CD4-positive, alpha-beta T cell treated with Interleukin-17A for 1 hour (primary cell): ENCODE data around the gene COL24A1.
"Not testable (repeated sequence)": the region's sequence is repeated elsewhere in the genome, so short reads cannot be mapped to it uniquely, and the experiment has no call there.

Source experiments
- DNase-seq: peaks from one replicate; pipeline ENCODE4 v3.0.0-alpha.2; 2020

The COL24A1 gene

DNA sequence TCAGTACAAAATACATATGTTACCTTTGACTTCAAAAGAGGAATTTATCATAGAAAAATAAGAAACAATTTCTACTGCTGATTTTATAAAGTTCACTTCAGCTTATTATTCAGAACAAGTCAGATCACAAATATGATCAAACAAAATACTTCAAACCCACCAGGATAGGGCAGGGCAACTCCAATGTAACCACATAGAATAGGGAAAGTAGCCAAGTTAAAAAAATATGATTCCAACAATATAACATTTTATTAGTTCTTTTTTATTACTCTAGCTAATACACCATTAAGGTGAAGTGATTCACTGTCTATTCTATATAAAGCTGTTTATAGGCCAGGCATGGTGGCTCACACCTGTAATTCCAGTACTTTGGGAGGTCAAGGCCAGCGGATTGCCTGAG lies 393.8 kb downstream of the COL24A1 start:
- DNase-seq, result no peak

DNA sequence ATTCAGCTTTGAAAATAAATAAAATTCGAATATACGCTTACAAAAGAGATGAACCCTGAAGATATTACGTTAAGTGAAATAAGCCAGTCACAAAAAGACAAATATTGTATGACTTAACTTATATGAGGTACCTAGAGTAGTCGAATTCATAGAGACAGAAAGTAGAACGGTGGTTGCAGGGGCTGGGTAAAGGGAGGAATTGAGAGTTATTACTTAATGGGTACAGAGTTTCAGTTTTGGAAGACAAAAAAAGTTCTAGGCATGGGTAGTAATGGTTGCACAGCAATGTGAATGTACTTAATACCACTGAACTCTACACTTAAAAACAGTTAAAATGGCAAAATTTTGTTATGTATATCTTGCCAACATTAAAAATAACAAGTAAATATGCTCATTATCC lies 399.7 kb downstream of the COL24A1 start:
- DNase-seq, result no peak

DNA sequence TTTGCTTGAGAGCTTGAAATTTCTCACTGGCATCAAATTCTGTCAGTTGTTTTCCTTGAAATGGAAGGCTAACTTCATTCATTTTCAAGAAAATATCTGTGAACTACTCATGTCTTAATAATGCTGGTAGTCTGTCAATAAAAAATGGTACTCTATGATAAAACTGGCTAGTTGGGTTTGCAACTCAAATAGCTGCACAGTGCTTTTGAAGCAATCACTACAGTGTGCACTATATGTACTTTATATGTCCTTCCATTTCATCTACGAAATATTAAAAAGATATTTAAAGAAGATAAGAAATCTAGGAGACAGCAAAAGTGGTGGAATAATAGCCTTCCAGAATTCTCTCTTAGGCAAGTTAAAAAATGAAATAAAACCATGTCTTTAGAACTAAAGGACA lies 408.5 kb downstream of the COL24A1 start:
- no peak for DNase-seq

DNA sequence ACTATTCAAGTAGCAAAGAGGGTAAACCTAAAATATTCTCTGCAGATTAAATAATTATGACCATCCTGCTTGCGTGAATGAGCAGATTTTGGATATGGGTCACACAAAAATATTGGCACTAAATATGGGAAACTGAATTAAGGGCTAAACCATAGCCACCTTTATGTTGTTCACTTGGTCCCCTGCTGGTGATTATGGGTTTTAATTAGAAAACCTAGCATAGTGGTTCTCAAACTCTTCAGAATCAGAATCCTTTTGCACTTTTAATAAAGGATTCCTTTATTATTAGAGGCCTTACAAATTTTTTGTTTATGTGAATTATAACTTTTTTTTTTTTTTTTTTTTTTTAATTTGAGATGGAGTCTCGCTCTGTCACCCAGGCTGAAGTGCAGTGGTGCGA lies 409.8 kb downstream of the COL24A1 start:
- DNase-seq, result no peak

DNA sequence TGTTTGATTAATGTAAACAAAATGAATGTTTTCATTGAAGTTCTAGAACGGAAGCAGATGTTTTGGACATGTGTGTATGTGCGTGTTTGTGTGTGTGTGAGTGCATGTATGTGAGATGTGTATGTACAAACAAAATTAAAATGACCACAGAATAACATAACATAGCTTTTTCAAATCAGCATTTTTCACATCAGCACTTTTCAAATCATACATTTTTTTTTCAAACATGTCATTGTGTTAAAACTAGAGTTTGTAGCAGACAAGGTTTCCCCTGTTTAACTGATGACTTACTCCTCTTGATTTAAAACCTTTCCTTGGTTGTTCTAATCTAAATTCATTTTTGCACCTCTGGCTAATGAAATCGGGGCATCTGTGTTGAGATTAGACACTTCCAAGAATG lies 412.8 kb downstream of the COL24A1 start:
- no peak for DNase-seq

DNA sequence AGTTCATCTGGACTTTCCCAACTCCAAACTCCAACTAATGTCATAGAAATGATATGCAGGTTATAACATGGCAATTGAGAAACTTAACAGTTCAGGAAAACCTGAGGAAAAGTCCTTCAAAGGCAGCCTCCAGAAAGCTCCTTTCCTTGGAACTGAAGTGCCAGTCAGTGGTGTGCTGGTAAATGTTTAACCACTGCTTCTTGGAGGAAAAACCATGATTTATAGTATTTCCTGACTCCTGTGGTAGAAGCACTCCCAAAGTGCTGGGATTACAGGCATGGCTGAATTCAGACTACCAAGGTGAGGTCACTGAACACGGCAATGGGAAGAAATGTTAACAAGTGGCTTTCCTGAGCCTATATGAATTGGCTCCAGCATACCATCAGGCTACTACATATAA lies 421.6 kb downstream of the COL24A1 start:
- DNase-seq, result no peak

DNA sequence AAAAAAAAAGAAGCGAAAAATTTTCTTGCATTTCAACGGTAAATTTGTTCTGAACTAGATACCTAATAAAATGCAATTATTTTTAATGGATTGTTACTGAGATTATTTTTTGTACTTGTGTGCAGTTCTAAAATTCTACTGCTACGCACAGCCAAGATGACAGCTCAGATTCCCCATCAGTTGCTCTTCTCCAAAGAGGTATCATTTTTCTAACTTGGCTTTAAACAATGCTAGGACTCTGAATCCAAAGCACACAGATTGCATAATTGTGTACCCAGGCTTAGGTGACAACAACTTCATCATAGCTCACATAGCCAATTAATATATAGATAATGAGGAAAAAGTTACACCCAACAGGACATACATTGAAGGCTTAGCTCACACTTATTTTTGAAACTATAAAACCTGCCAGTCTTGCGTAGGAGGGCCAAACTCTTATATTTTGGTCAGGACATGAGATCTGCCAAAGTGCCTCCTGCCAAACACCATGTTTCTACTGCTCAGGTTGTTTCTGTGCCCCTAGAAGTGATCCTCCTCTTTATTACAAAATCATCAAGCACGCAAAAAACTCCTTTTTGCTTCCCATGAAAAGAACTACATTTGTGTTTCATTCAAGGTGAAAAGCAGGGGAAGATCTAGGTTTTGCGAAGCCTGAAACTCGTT lies 437.8 kb downstream of the COL24A1 start:
- DNase-seq, result no peak

DNA sequence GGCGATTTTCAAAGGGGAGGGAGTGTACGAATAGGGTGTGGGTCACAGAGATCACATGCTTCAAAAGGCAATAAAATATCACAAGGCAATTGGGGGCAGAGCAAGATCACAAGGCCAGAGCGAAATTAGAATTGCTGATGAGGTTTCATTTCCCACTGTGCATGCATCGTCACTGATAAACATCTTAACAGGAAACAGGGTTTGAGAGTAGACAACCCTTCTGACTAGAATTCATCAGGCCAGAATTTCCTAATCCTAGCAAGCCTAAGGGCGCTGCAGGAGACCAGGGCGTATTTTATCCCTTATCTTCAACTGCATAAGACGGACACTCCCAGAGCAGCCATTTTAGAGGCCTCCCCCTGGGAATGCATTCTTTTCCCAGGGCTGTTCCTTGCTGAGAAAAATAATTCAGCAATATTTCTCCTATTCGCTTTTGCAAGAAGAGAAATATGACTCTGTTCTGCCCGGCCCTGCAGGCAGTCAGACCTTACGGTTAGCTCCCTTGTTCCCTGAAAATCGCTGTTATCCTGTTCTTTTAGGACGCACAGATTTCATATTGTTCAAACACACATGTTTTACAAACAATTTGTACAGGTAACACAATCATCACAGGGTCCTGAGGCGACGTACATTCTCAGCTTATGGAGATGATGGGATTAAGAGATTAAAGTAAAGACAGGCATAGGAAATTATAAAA lies 442.0 kb downstream of the COL24A1 start:
- not testable (repeated sequence) for DNase-seq

DNA sequence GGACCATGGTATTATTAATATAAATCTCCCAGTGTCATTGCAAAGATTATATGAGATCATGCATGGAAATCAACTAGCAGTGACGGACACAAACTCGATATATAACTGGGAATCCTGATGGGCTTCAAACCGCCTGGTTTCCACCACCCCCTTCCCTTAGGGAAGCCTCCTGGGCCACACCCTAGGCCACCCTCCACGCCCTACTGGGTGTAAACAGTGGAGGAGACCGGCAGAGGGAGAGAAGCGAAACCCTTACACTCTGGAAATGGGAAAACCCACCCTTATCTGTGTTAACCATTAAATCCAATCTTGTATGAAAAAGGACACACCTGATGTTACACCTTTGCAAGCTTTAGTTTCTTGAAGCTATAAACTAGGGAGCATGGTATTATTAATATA lies 447.7 kb downstream of the COL24A1 start:
- DNase-seq, result no peak

DNA sequence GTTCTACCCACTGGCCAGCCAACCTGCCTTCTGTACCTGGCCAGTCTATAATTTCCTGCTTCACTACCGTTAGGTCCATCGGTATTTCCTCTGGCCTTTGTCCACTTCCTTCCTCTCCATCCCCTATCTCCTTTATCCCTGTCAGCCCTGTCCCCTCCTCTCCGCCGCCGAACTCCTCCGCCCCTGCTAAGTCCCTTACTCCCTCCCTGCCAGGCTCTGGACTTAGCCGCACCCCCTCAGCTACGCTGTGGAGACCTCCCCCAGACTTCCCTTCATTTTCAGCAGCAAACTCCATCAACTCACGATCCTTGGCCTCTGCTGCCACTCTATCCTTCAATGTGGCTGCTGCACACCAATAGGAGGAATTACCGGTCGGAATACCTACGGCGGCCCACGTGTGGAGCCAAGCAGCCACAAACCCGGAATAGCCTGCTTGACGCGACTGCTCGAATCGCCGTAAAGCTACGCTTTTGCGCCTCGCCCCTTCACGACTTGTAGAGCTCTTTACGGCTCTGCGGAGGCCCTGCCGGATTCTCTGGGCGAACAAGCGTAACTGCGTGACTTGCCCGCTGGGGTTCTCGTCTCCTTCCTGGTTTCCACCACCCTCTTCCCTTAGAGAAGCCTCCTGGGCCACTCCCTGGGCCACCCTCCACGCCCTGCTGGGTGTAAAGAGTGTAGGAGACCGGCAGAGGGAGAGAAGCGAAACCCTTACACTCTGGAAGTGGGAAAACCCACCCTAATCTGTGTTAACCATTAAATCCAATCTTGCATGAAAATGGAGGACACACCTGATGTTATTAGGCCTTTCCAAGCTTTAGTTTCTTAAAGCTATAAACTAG lies 448.4 kb downstream of the COL24A1 start, which contains the start of gene ZNHIT6:
Gene ZNHIT6 (minus strand): TSS at position 444 of the 839 bp plus-strand sequence. CDS start 149 bp downstream, at position 295.
- DNase-seq, result peak; percentile 92

DNA sequence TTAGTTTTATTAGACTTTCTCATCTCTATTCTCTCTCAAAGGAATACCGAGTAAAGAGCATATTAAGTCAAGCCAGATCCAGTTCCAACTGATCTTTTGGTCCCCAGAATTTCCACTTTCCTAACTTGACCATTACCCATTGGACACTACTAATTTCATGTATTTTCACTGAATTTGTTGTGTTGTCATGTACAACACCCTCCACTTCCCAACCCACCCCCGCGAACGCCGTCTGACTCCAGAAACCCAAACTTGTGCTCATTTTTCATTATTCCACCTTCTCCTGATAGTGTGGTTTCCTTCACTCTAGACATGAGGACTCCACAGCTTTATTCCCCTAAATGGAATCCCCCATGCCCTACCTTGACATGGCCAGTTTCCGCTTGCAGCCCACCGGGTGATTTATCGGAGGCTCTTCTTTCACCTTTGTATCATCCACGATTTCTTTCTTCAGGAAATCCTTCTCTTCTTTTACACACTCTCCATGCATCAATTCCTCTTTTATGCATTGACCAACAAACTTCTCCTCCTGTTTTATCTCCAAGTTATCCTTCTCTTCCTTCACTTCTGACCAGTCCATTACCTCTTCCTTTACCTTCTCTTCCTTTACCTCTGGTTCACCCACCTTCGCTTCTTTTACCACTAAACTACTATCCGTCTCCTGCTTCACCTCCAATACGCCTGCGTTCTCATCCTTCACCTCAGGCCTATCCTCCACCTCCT lies 449.1 kb downstream of the COL24A1 start:
- DNase-seq, result no peak

DNA sequence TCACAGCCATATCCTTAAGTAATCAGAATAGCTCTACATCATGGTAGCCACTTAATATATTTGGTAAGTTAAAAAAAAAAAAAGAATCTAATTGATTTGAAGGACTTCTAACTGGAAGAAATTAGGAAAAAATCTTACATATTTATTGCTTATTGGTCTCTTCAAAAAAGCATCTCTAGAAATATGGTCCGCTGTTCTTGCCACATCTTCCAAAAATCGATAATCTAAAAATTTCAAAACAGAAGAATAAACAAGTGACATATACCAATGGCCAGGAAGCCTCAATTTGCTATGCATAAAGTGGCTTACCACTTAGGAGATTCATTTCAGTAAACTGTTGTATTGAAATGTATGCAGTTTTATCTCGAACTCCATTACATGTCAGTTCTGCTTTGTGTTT lies 450.6 kb downstream of the COL24A1 start:
- no peak for DNase-seq

DNA sequence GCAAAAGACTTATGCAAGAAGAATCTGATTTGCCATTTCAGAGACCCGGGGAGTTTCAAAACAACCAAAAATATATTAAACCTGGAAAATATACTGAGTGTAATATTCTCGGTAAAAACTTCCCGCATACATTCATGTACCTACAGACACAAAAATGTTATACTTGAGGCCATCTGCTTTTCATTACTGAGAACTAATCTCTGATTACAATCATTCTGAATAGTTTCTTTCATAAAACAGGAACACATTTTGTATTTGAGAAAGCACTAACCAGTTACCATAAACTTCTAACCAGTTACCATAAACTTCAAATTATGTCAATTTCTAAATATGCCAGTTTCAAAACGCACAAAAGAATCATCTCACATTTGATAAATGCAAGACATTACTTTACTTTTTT lies 456.1 kb downstream of the COL24A1 start:
- no peak for DNase-seq

DNA sequence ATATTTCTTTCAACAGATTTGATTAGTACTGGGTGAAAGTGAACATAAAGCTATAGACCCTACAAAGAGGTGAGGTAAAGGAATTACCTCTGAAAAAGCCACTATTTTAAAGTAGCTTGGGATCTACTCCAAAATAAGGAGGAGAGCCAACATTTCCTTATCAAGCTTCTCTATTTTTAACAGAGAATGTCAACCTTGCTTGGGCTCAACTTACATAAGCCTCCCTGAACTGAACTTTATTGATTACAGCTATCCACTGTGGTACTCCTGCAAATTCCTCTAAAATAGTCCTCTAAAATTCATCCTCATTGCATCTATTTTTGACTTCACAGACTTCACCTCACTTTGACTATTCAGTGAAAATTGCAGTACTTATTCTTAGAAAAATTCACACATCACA lies 458.7 kb downstream of the COL24A1 start:
- no peak for DNase-seq

DNA sequence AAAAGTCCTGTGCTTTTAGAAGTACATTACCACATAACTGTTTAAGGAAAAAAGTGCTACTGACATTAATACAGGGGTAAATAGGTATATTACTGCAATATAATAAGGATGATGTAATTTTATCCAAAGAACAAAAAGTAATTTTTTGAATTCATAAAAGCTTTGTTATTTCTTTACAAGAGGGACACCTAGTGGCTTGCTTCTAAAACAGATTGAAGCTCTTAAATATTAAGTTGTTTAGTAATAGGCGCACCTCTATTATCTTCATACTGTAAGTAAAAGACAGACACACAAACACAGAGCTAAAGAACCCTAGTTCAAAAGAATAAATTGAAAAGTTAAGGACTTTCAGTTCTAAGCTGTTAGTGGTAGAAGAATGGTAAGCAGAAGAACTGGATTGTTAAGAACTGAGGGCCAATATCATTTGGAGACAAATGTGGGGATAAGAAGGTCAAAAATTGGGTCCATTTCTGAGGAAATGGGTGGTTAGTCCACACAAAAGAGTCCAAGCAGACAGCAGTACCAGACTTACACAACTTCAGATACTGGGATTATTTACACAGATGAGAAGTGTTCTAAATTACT lies 463.8 kb downstream of the COL24A1 start:
- DNase-seq, result no peak

DNA sequence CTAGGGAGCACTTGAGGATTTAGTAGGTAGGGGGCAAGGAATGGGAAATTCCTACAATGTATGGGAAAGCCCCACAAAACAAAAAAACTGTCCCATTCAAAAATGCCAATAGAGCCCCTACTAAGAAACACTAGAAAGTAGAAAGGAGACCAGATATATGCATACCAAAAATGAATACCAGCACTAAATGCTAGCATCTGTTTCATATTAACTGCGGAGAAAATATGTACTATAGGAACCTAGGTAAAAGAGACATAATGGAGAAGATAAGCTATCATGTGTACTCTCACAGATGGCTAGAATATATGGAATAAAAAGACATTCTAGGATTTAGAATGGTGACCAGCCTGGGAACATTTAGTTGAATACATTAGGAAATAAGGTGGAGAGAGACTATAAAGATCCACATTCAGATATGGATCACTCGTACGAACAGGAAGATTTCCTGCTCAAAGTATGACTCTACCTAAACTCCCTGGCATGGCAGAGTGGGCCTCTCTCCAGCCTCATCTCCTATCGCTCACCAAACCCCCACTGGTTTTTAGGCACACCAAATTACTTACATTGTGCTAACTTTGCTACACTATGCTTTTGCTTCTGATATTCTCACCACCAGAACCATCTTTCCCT lies 466.7 kb downstream of the COL24A1 start:
- no peak for DNase-seq

DNA sequence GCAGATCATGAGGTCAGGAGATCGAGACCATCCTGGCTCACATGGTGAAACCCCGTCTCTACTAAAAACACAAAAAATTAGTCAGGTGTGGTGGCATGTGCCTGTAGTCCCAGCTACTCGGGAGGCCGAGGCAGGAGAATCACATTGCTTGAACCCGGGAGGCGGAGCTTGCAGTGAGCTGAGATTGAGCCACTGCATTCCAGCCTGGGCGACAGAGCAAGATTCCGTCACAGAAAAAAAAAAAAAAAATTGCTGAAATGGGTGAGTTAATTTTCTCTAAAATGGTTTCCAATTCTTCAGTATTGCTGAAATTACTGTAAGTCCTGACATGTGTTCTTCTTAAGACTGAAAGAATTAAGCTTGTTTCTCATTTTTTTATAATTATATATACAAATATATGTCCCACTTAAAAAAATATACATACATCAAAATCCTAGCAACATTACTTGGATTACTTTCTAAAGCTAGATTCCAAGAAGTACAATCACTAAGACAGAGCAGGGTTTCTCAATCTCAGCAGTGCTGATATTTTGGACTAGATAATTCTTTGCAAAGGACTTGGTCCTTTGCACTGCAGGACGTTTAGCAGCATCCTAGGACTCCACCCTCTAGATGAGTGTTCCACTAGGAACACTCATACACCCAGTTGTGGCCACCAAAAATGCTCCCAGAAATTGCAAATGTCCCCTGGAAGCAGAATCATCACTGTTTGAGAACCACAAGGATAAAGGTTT lies 473.1 kb downstream of the COL24A1 start:
- DNase-seq, result no peak

DNA sequence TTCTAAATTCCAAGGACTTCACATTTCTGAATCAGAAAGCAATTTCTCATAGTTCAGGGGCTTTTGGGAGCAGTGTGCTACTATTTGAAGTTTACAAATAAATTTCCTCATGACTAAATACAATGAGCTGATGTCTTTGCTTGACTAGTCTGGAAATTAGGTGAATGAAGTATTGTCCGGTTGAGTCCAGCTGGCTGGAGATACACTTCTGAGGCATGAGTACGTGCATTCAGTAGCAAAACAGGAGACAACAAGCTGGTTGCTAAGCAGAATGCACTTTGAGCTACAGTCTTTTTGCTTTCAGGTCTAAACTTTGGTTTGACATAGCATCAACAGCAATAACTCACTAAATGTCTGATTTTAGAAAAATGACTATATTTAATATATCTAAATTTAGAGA lies 475.5 kb downstream of the COL24A1 start:
- DNase-seq, result no peak
